ENCODE results near the gene CHST11.

GRCh38 chr12:104695453-104696148, 238.9 kb downstream of the CHST11 start:
- TF ChIP-seq CTCF (conservative IDR thresholded peaks at IDR 0.05; ENCODE audit: low read depth, low read length) (no peak), EZH2 (IDR thresholded peaks at IDR 0.05; ENCODE audit: borderline replicate concordance, low read depth, low read length, poor library complexity, severe bottlenecking) (no peak)

All from A673 (cell line).